Measurements from ENCODE around the gene PRCD. TPM values are rescaled to one million over a fixed set of nuclear protein-coding genes. Genes with fewer than 3 reads are reported as not detected.

The PRCD gene
- total RNA-seq, 1 experiment from 2014 or later = not detected

- DNase-seq (ENCODE audit: low spot score) = peak; percentile 96
Observed at GRCh38 chr17:76540381-76541300, 797 bp downstream of the PRCD start.

GRCh38 chr17:76541739-76542454 is 2.1 kb downstream of the PRCD start:
- DNase-seq (ENCODE audit: low spot score) = no peak

- DNase-seq (ENCODE audit: low spot score) = no peak
Observed at GRCh38 chr17:76542566-76542971, 2.7 kb downstream of the PRCD start.

GRCh38 chr17:76542984-76543383 is 3.1 kb downstream of the PRCD start:
- no peak for DNase-seq (ENCODE audit: low spot score)

GRCh38 chr17:76543482-76543825 is 3.6 kb downstream of the PRCD start:
- DNase-seq (ENCODE audit: low spot score) = no peak

GRCh38 chr17:76543826-76544545 is 4.1 kb downstream of the PRCD start:
- no peak for DNase-seq (ENCODE audit: low spot score)

- DNase-seq (ENCODE audit: low spot score) = no peak
Observed at GRCh38 chr17:76544546-76545365, 4.9 kb downstream of the PRCD start.

GRCh38 chr17:76545918-76546555 is 6.2 kb downstream of the PRCD start:
- no peak for DNase-seq (ENCODE audit: low spot score)

- peak; percentile 36 for DNase-seq (ENCODE audit: low spot score)
Observed at GRCh38 chr17:76546556-76547182, 6.8 kb downstream of the PRCD start.

GRCh38 chr17:76547183-76547641 is 7.4 kb downstream of the PRCD start:
- DNase-seq (ENCODE audit: low spot score) = peak; percentile 50

GRCh38 chr17:76547642-76548202 is 7.9 kb downstream of the PRCD start:
- DNase-seq (ENCODE audit: low spot score) = no peak

- no peak for DNase-seq (ENCODE audit: low spot score)
Observed at GRCh38 chr17:76548378-76549214, 8.8 kb downstream of the PRCD start.

- no peak for DNase-seq (ENCODE audit: low spot score)
Observed at GRCh38 chr17:76549215-76549518, 9.3 kb downstream of the PRCD start.

- no peak for DNase-seq (ENCODE audit: low spot score)
Observed at GRCh38 chr17:76549539-76549938, 9.7 kb downstream of the PRCD start.

- peak; percentile 44 for DNase-seq (ENCODE audit: low spot score)
Observed at GRCh38 chr17:76550712-76551615, 11.1 kb downstream of the PRCD start.

GRCh38 chr17:76551685-76552084 is 11.8 kb downstream of the PRCD start:
- DNase-seq (ENCODE audit: low spot score) = no peak

- no peak for DNase-seq (ENCODE audit: low spot score)
Observed at GRCh38 chr17:76553178-76553908, 13.5 kb downstream of the PRCD start.

- no peak for DNase-seq (ENCODE audit: low spot score)
Observed at GRCh38 chr17:76554131-76554530, 14.3 kb downstream of the PRCD start.
